GM21423 (cell line): ENCODE measurements around the gene IFITM10.

ENCODE experiments used
- ATAC-seq: cut with Tn5 transposase; IDR thresholded peaks from one replicate; pipeline ENCODE4 v1.9.1; 2021; ENCODE audit warnings: mild to moderate bottlenecking, moderate library complexity; ENCODE audit not compliant: unreplicated experiment

IFITM10 gene

DNA sequence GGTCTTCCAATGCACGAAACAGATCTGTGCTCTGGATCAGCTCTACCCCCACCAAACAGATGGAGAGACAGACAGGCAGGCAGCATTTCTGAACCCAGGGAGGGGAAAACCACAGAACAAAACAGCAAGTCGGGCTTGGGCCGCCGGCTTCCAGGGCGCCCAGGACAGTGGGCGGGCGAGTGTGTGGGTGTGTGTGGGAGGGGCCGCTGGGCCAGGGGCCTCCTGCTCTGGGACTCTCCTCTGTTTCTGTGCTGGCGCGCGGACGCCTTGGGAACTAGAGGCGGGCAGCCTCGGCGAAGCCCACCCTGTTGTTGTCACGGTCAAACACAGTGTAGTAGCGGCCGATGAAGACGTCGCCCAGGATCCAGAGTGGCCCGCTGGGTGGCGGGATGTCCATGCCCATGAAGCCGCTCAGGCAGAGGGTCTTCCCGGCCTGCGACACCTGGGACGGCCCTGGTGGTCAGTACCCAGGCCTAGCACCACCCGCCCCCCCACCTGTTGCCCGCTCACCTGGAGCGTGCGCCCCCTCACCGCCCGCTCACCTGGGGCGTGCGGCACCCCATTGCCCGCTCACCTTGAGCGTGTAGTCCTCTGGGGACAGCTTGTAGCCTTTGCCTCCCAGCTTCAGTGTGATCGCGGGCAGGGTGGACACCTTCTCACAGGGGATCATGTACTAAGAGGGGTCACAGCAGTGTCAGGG, 3.0 kb upstream of the IFITM10 start:
- ATAC-seq, result no peak

DNA sequence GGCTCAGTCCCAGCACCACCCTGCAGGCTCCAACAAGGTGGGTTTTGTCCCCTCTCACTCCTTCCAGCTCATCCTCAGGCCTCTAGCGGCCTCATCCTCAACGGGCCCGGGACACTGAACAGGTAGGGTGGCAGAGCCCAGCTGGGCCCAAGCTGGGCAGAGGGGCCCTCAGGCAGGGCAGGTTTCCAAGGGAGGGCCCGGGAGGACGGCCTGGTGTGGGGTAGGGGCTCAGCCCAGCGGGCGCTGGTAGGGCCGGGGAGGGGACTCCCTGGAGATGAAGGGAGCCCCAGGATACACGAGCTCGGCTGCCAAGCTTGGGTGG, 2.5 kb upstream of the IFITM10 start:
- ATAC-seq, result no peak

- ATAC-seq, result no peak
Observed at GRCh38 chr11:1751999-1752906, 1.9 kb upstream of the IFITM10 start.

DNA sequence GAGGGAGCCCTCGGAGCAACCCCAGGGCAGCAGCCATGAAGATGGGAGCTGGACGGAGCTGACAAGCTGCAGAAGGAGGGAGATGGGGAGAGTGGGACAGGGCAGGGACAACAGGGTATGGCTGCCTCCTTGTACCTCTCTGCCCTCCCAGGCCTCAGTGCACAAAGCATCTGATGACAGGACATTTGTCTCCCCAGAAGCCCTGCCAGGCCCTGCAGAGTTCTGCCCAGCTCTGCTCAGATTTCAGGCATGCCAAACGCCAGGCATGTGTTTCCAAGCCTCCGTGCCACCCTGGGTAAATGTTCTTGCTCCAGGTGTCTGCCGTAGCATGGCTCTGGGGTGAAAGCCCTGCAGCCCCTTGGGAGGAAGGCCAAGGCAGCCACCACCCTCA, 1.1 kb upstream of the IFITM10 start:
- no peak for ATAC-seq

- ATAC-seq, result no peak
Observed at GRCh38 chr11:1750840-1751530, 590 bp upstream of the IFITM10 start.

DNA sequence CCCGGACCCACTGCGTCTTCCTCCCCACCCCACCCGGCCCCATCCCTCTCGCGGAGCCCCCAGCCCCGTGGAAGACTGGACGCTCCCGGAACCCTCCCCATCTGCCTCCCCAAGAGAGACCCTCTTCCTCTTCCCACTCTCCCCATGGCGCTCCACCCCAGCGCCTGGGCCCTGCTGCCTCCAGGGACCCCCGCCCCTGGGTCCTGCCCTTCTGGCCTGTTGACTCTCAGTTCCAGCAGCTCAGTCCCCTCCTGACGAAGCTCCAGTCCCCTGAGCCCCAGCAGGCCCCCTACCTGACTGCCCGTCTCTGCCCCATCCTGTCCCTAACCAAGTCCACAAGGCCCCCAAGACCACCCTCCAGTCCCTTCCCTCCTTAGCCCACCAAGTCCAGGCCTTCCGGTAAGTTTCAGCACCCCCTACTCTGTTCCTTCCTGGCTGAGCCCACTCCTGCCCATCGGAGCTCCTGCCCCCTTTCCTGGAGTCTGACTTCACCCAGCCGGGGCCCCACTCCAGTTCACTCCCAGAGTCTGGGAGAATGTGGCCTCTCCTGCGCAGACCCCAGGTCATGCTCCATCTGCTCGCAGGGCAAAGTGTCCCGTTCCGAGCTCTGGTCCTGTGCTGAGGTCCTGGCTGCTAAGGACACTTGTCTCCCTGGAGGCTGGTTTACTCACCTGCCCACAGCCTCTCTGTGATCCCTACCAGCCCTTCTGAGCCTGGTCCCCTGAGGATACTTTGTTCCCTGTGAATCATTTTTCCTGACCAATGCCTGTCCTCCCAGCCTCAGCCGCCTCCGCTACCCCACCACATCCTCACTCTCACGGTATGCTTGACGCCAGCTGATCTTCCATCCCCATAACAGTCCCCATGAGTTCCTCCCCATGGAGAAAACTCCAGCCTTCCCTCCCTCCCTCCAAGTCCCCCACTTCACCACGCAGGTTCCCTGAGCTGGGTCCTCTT, 722 bp downstream of the IFITM10 start:
- no peak for ATAC-seq

- no peak for ATAC-seq
Observed at GRCh38 chr11:1748636-1749394, 1.6 kb downstream of the IFITM10 start.

- ATAC-seq, result no peak
Observed at GRCh38 chr11:1747753-1748635, 2.4 kb downstream of the IFITM10 start.

DNA sequence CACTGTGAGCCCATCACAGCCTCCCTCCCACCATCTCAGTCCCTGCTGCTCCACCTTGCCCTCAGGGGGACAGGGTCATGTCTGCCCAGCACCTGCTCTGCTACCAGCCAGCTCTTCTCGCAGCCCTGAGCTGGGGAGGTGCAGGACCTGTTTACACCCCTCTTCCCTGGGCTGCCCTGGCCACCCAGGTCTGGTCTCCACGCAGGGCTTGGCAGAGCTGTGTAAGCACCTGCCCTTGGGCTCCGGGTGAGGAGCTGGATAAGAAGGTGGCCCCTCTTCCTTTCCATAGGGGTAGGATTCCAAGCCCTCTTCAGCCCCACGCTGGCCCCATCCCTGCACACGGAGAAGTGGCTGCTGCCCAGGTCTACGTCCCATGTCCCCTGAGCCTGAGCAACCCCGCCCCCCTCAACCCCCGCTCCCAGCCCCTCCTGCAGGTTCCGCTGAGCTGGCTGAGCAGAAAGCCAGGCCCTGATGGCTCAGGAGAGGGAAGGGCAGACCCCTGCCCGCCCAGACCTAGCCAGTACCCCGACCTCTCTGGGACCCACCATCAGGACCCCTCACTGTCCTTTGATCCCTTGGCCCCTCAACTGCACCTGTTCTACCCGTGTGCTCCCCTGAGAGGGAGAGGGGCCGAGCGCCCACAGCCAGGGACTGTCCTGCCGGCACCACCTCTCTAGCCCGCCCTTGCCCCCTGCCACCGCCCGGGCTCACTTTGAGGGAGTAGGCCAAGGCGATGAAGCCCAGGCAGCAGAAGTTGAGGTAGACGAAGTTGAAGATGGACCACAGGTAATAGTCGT, 3.2 kb downstream of the IFITM10 start:
- ATAC-seq, result no peak

DNA sequence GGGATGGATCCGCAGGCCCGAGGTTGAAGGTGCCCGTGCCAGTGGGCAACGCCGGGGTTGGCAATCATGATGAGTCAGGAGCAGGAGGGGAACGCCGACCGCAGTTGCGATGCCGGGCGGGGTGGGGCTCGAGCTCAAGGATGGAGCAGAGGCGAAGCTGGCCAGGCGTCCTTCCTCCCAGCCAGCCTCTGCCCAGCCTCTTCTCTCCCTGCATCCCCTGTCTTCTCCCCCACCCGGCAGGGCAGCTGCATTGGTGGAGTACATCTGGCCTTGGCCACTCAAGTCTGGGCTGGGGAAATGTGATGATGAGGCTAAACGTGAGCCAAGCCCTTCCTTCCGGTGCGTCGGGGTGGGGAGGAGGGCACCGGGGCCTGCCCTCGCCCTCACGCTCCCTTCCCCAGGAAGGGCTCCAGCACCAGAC, 3.9 kb downstream of the IFITM10 start:
- ATAC-seq, result no peak

DNA sequence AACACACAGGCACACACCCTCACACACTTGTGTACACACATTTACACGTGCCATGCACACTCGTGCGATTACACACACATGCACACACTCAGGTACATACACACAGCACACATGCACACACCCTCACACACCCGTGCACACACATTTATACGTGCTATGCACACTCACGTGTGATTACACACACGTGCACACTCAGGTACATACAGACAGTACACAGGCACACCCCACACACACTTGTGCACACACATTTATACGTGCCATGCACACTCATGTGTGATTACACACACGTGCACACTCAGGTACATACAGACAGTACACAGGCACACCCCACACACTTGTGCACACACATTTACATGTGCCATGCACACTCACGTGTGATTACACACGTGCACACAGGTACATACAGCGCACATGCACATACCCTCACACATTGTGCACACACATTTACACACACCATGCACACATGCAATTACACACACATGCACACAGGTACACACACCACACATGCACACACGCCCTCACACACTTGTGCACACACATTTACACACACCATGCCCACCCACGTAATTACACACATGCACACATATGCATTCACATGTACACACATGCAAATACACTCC, 4.6 kb downstream of the IFITM10 start:
- ATAC-seq, result no peak

- ATAC-seq, result no peak
Observed at GRCh38 chr11:1744891-1745700, 5.3 kb downstream of the IFITM10 start.

GRCh38 chr11:1744137-1744886, 6.1 kb downstream of the IFITM10 start:
- no peak for ATAC-seq

DNA sequence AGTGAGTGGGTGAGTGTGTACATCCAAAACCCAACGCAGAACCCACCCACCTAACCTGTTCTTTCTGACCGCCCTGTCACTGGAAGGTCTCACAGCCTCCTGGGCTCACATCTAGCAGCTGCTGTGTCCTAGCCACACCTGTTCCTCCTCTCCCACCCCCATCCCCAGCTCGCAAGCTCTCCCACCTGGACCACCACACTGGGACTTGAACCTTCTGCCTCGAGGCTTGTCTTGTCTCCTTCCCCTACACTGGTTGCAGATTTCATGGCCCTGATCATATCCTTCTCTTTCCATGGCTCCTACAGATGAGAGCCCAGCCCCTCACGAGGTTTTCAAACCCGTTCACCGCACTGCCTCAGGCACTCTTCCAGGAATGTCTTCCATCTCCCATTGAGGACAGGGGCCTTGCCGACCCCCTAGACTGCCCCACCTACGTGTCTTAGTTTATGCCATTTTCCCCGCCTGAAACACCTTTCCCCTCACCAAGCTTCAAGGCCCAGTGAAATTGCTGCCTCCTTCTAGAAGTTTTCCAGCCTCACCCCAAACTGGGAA, 6.7 kb downstream of the IFITM10 start:
- ATAC-seq, result no peak

- ATAC-seq, result no peak
Observed at GRCh38 chr11:1742869-1743584, 7.4 kb downstream of the IFITM10 start.
